HCT116 (cell line): Measurements from ENCODE around the gene C16orf78. TPM values are rescaled to one million over a fixed set of nuclear protein-coding genes. Genes with fewer than 3 reads are reported as not detected.

Experiments used
- ATAC-seq: fragments of 200-7000 bp; cut with Tn5 transposase; 2 replicates; pipeline ENCODE4 v1.9.1; 2020; ENCODE audit warnings: mild to moderate bottlenecking, moderate library complexity
- BruUV-seq: library from RNA; stranded (reverse); fragments of 400-500 nt; replicated peaks from 2 replicates; lab custom pipeline; 2021; lab: Mats Ljungman, UMichigan
- CTCF ChIA-PET: fragments of 300-600 bp; sonication (Branson Sonifier 250); formaldehyde crosslinking; loops from one replicate; lab custom pipeline; 2021; ENCODE audit warnings: antibody characterized with exemption; lab: Charles Lee
- POLR2A ChIA-PET: fragments of 300-600, 350-600 bp; sonication (Branson Sonifier 250); formaldehyde crosslinking; loops from one replicate; lab custom pipeline; 2021; ENCODE audit warnings: antibody characterized with exemption; lab: Charles Lee
- RAD21 ChIA-PET, 2 experiments: fragments of 300-600 bp; sonication (Branson Sonifier 250); formaldehyde crosslinking; loops; one replicate each; lab custom pipeline; 2023; ENCODE audit warnings: low total read pairs in 2 of 2; ENCODE audit not compliant: uncharacterized antibody in 2 of 2, unreplicated experiment in 2 of 2, low non-redundant PET in 1 of 2; lab: Charles Lee
- DNase-seq: peaks from one replicate; pipeline ENCODE4 v3.0.0-alpha.2; 2010; ENCODE audit warnings: low read depth, low spot score
- H2AFZ ChIP-seq: fragments of 200-600 bp; shearing (Covaris generic), sonication (generic); 2 replicates; pipeline ENCODE4 v1.6.1; 2017; ENCODE audit warnings: low read depth, mixed run types, mixed read lengths, antibody characterized with exemption, low read length; ENCODE audit not compliant: poor library complexity, severe bottlenecking
- H3K27ac ChIP-seq: 2 replicates; pipeline ENCODE4 v1.5.1; 2012; ENCODE audit warnings: low read depth, low read length
- H3K27me3 ChIP-seq: fragments of 200-600 bp; sonication (generic); 2 replicates; pipeline ENCODE4 v1.6.1; 2016; ENCODE audit warnings: mixed run types, low read length, mixed read lengths; ENCODE audit not compliant: insufficient read depth
- H3K36me3 ChIP-seq, 2 experiments: fragments of 200-500 bp in 1 of 2; fragments of 200-600 bp in 1 of 2; sonication (Bioruptor generic) in 1 of 2; sonication (generic) in 1 of 2; 2 replicates each; pipeline versions ENCODE4 v1.5.1 to v1.6.1; 2014 to 2016; ENCODE audit warnings: low read length in 2 of 2, inconsistent platforms in 1 of 2, mixed read lengths in 1 of 2, mixed run types in 1 of 2; ENCODE audit not compliant: insufficient read depth in 2 of 2, control insufficient read depth in 1 of 2
- H3K4me1 ChIP-seq, 2 experiments: fragments of 200-600 bp in 1 of 2; sonication (generic) in 1 of 2; 2 replicates each; pipeline versions ENCODE4 v1.5.1 to v1.6.1; 2012 to 2017; ENCODE audit warnings: low read length in 2 of 2, inconsistent platforms in 1 of 2, mild to moderate bottlenecking in 1 of 2, mixed read lengths in 1 of 2, mixed run types in 1 of 2, moderate library complexity in 1 of 2; ENCODE audit not compliant: insufficient read depth in 2 of 2, control insufficient read depth in 1 of 2
- H3K4me2 ChIP-seq: fragments of 200-600 bp; sonication (generic); 2 replicates; pipeline ENCODE4 v1.6.1; 2017; ENCODE audit warnings: mixed run types, low read length, mixed read lengths
- H3K4me3 ChIP-seq, 2 experiments: fragments of 200-600 bp in 1 of 2; sonication (generic) in 1 of 2; replicated peaks in 1 of 2; 2 replicates each; pipeline ENCODE4 v1.5.1; 2011 to 2016; ENCODE audit warnings: low read length in 2 of 2, control low read depth in 1 of 2, low read depth in 1 of 2, mild to moderate bottlenecking in 1 of 2, mixed read lengths in 1 of 2, mixed run types in 1 of 2
- H3K79me2 ChIP-seq: fragments of 200-600 bp; sonication (generic); 2 replicates; pipeline ENCODE4 v1.6.1; 2017; ENCODE audit warnings: mild to moderate bottlenecking, mixed run types, low read length, moderate library complexity, mixed read lengths; ENCODE audit not compliant: insufficient read depth
- H3K9ac ChIP-seq: fragments of 200-600 bp; sonication (generic); 2 replicates; pipeline ENCODE4 v1.6.1; 2016; ENCODE audit warnings: low read length, mixed read lengths
- H3K9me2 ChIP-seq: fragments of 200-600 bp; sonication (generic), shearing (Covaris generic); 2 replicates; pipeline ENCODE4 v1.6.1; 2017; ENCODE audit warnings: mixed run types, mild to moderate bottlenecking, moderate library complexity; ENCODE audit not compliant: insufficient read depth
- H3K9me3 ChIP-seq, 2 experiments: fragments of 200-500 bp in 1 of 2; fragments of 200-600 bp in 1 of 2; sonication (Bioruptor generic) in 1 of 2; sonication (generic) in 1 of 2; 2 replicates each; pipeline ENCODE4 v1.6.1; 2014 to 2017; ENCODE audit warnings: low read length in 2 of 2, mixed read lengths in 2 of 2, inconsistent platforms in 1 of 2, low read depth in 1 of 2, mild to moderate bottlenecking in 1 of 2, mixed run types in 1 of 2, moderate library complexity in 1 of 2; ENCODE audit not compliant: control insufficient read depth in 1 of 2, insufficient read depth in 1 of 2
- H4K20me1 ChIP-seq: fragments of 200-600 bp; sonication (generic), shearing (Covaris generic); 2 replicates; pipeline ENCODE4 v1.6.1; 2017; ENCODE audit warnings: mixed run types, mild to moderate bottlenecking, moderate library complexity; ENCODE audit not compliant: insufficient read depth
- CBX3 ChIP-seq: IDR thresholded peaks from 2 replicates; pipeline ENCODE4 v1.6.1; 2012; ENCODE audit warnings: low read depth
- CEBPB ChIP-seq: IDR thresholded peaks from 2 replicates; pipeline ENCODE4 v1.6.1; 2012; ENCODE audit warnings: low read depth
- EGR1 ChIP-seq: IDR thresholded peaks from 2 replicates; pipeline ENCODE4 v1.6.1; 2012; ENCODE audit warnings: low read depth
- ELF1 ChIP-seq: IDR thresholded peaks from 2 replicates; pipeline ENCODE4 v1.6.1; 2012; ENCODE audit warnings: low read depth, borderline replicate concordance
- EZH2 ChIP-seq: fragments of 200-600 bp; sonication (generic); IDR thresholded peaks from 2 replicates; pipeline ENCODE4 v1.6.1; 2017; ENCODE audit warnings: antibody characterized with exemption, mixed run types
- JUND ChIP-seq: IDR thresholded peaks from 2 replicates; pipeline ENCODE4 v1.6.1; 2012
- POLR2AphosphoS5 ChIP-seq: IDR thresholded peaks from 2 replicates; pipeline ENCODE4 v1.6.1; 2011; ENCODE audit warnings: mild to moderate bottlenecking, low read depth, low read length, moderate library complexity
- TCF7L2 ChIP-seq: IDR thresholded peaks from 2 replicates; pipeline ENCODE4 v1.7.0; 2011; ENCODE audit warnings: borderline replicate concordance, inconsistent platforms; ENCODE audit not compliant: insufficient read depth, insufficient read length; ENCODE audit errors: extremely low read depth
- ZFX ChIP-seq: fragments of 450-650 bp; IDR thresholded peaks from 2 replicates; pipeline ENCODE4 v1.6.1; 2017
- ZNF274 ChIP-seq: fragments of 200-500 bp; sonication (Bioruptor generic); IDR thresholded peaks from 2 replicates; pipeline ENCODE4 v1.6.1; 2014; ENCODE audit warnings: mild to moderate bottlenecking, low read depth, low read length, inconsistent platforms
- intact Hi-C: fragments of 100-400 bp; cut with micrococcal nuclease; formaldehyde crosslinking; loops from 2 replicates; pipeline ENCODE4 v1.10.0; 2022
- total RNA-seq: library from RNA; stranded (reverse); gene quantifications from one replicate; pipeline ENCODE4 v1.2.1, GENCODE V29; 2021; ENCODE audit not compliant: unreplicated experiment
- TF ChIP-seq, protein P1 (sequence below), 3 experiments: fragments of 200-600 bp in 1 of 3; sonication (generic) in 1 of 3; IDR thresholded peaks in 2 of 3; conservative IDR thresholded peaks in 1 of 3; 2 replicates each; pipeline ENCODE4 v1.5.1; 2012 to 2017; ENCODE audit warnings: low read depth in 2 of 3, low read length in 2 of 3, antibody characterized with exemption in 1 of 3, borderline replicate concordance in 1 of 3, control low read depth in 1 of 3, mild to moderate bottlenecking in 1 of 3, mixed read lengths in 1 of 3, mixed run types in 1 of 3, moderate library complexity in 1 of 3; ENCODE audit not compliant: insufficient read depth in 1 of 3
- TF ChIP-seq, protein P2 (sequence below): IDR thresholded peaks from 2 replicates; pipeline ENCODE4 v1.6.1; 2012

The C16orf78 gene
- total RNA-seq, 1 experiment from 2014 or later = not detected

DNA sequence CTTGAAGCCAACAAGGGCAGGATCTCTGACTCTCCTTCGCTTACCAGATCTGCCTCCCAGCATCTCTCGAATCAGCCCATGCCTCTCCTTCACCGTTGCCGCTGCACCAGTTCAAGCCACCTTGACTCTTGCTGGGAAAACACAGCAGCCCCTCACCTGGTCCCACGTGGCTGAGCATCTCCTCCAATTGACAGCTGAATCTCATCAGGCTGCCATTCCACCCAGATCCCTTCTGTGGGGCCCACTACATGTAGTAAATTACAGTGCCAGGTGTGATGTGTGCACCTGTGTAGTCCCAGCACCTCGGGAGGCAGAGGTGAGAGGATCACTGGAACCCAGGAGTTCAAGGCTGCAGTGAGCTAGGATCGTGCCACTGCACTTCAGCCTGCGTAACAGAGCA lies 37.8 kb upstream of the C16orf78 start:
- POLR2A ChIA-PET = no interaction called here
- no peaks in the 10 kb centered on the region for H3K36me3 ChIP-seq
- no peak for DNase-seq
- no peak overlapping the region for H3K9ac ChIP-seq
- RAD21 ChIA-PET = no interaction called here
- CTCF ChIA-PET = no interaction called here
- H3K27ac ChIP-seq = no peak overlapping the region
- no peak overlapping the region for H2AFZ ChIP-seq
- H3K9me2 ChIP-seq = no peaks in the 10 kb centered on the region
- ATAC-seq = no peak
- no peaks in the 10 kb centered on the region for H3K4me1 ChIP-seq
- TF ChIP-seq TCF7L2 = no peak
- no peak for TF ChIP-seq ELF1
- no peak for TF ChIP-seq EGR1
- no peak for TF ChIP-seq ZFX
- TF ChIP-seq POLR2AphosphoS5 = no peak
- no peak for TF ChIP-seq EZH2
- TF ChIP-seq, protein P1, sequence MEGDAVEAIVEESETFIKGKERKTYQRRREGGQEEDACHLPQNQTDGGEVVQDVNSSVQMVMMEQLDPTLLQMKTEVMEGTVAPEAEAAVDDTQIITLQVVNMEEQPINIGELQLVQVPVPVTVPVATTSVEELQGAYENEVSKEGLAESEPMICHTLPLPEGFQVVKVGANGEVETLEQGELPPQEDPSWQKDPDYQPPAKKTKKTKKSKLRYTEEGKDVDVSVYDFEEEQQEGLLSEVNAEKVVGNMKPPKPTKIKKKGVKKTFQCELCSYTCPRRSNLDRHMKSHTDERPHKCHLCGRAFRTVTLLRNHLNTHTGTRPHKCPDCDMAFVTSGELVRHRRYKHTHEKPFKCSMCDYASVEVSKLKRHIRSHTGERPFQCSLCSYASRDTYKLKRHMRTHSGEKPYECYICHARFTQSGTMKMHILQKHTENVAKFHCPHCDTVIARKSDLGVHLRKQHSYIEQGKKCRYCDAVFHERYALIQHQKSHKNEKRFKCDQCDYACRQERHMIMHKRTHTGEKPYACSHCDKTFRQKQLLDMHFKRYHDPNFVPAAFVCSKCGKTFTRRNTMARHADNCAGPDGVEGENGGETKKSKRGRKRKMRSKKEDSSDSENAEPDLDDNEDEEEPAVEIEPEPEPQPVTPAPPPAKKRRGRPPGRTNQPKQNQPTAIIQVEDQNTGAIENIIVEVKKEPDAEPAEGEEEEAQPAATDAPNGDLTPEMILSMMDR (IDR thresholded peaks at IDR 0.05 in 2 of 3, conservative IDR thresholded peaks at IDR 0.05 in 1 of 3; ENCODE audit: borderline replicate concordance in 1 of 3, insufficient read depth in 1 of 3, low read depth in 2 of 3, low read length in 2 of 3) = no peak
- no peak for TF ChIP-seq JUND
- TF ChIP-seq ZNF274 = no peak
- no peak for TF ChIP-seq CEBPB
- TF ChIP-seq CBX3 = no peak
- TF ChIP-seq, protein P2, sequence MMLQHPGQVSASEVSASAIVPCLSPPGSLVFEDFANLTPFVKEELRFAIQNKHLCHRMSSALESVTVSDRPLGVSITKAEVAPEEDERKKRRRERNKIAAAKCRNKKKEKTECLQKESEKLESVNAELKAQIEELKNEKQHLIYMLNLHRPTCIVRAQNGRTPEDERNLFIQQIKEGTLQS = no peak
- H3K4me2 ChIP-seq = no peak overlapping the region
- no TSS peak for BruUV-seq
- intact Hi-C loops = no loop called here
- no peak overlapping the region for H3K4me3 ChIP-seq
- peaks cover 55% of the 10 kb centered on the region for H3K27me3 ChIP-seq
- no peaks in the 10 kb centered on the region for H3K79me2 ChIP-seq
- H3K9me3 ChIP-seq = no peaks in the 10 kb centered on the region
- H4K20me1 ChIP-seq = no peaks in the 10 kb centered on the region
